Measurements from ENCODE around the gene SLC22A8. TPM values are rescaled to one million over a fixed set of nuclear protein-coding genes. Genes with fewer than 3 reads are reported as not detected.
"Not testable (repeated sequence)": the region's sequence is repeated elsewhere in the genome, so short reads cannot be mapped to it uniquely, and the experiment has no call there.

SLC22A8 gene
- total RNA-seq, 1 donor from 2014 or later, result not detected

DNA sequence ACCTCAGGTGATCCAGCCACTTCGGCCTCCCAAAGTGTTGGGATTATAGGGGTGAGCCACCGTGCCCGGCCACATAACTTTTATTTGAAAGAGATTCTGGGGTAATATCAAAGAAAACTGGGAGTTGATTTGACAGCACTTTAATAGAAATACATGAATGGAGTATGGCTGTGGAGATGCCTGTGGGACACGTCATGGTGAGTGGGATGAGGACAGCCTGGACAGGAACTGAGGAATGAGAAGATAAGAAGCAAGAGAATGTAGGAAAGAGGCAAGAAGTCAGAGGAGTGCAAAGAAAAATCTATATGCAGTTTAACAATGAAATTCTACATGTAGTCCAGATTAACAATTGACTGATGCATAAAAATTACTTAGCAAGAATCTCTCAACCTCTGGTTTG is 61.8 kb downstream of the SLC22A8 start:
- TF ChIP-seq, protein P1, sequence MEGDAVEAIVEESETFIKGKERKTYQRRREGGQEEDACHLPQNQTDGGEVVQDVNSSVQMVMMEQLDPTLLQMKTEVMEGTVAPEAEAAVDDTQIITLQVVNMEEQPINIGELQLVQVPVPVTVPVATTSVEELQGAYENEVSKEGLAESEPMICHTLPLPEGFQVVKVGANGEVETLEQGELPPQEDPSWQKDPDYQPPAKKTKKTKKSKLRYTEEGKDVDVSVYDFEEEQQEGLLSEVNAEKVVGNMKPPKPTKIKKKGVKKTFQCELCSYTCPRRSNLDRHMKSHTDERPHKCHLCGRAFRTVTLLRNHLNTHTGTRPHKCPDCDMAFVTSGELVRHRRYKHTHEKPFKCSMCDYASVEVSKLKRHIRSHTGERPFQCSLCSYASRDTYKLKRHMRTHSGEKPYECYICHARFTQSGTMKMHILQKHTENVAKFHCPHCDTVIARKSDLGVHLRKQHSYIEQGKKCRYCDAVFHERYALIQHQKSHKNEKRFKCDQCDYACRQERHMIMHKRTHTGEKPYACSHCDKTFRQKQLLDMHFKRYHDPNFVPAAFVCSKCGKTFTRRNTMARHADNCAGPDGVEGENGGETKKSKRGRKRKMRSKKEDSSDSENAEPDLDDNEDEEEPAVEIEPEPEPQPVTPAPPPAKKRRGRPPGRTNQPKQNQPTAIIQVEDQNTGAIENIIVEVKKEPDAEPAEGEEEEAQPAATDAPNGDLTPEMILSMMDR (IDR thresholded peaks at IDR 0.05; ENCODE audit: insufficient read depth, low read depth, low read length), result no peak
- TF ChIP-seq EZH2 (IDR thresholded peaks at IDR 0.05; ENCODE audit: insufficient read depth, low read length), result no peak
- Histone ChIP-seq H3K4me1 (ENCODE audit: insufficient read depth, low read length) (no peaks in the 10 kb centered on the region), H4K20me1 (ENCODE audit: insufficient read depth, low read length) (no peaks in the 10 kb centered on the region), H3K9ac (ENCODE audit: low read length) (no peak overlapping the region), H3K36me3 (ENCODE audit: insufficient read depth, low read length) (no peaks in the 10 kb centered on the region), H3K4me3 (ENCODE audit: insufficient read depth, low read depth, low read length) (no peak overlapping the region), H3K79me2 (ENCODE audit: insufficient read depth, low read length) (no peaks in the 10 kb centered on the region), H2AFZ (ENCODE audit: low read depth, low read length) (no peak overlapping the region), H3K27me3 (ENCODE audit: insufficient read depth, low read length) (no peaks in the 10 kb centered on the region), H3K27ac (ENCODE audit: low read depth, low read length) (no peak overlapping the region), H3K9me3 (ENCODE audit: insufficient read depth, low read depth, low read length) (no peaks in the 10 kb centered on the region), H3K4me2 (ENCODE audit: low read length) (no peak overlapping the region)
- Mint-ChIP-seq H3K4me1 (ENCODE audit: low read depth, unreplicated experiment) (peaks cover 6% of the 10 kb centered on the region), H3K4me3 (ENCODE audit: unreplicated experiment) (no peak overlapping the region), H3K27me3 (ENCODE audit: low read depth, unreplicated experiment) (peaks cover 4% of the 10 kb centered on the region), H3K36me3 (ENCODE audit: low read depth, unreplicated experiment) (no peaks in the 10 kb centered on the region), H3K9me3 (ENCODE audit: unreplicated experiment) (no peaks in the 10 kb centered on the region), H3K27ac (ENCODE audit: unreplicated experiment) (no peak overlapping the region)
- no peak for FAIRE-seq
- DNase-seq (ENCODE audit: low read depth), result peak; percentile 14

DNA sequence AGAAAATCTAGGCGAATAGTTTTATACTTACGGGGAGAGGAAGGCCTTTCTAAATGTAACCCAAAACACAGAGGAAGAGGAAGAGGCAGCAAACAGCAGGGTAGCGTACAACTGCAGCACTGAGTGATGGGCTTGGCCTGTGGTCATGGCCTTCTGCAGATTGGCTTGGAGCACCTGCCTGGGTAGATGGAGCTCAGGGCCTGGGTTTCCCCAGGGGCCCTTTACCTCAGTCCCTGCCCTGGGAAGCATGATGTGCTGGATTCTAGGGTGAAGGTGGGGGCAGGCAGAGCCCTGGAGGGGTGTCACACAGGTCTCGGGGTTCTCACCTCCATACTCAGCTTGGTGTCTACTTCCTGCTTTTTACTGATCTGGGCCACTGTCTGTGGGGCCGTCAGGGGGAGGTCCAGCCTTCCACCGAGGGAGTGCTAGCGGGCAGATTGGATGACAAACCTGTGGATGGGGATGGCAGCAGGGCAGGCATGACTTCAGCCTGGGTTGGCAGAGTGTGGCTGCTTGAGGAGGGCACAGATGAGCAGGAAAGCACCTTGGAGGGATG is 66.8 kb downstream of the SLC22A8 start:
- Histone ChIP-seq H3K27me3 (ENCODE audit: insufficient read depth, low read length) (no peaks in the 10 kb centered on the region), H3K27ac (ENCODE audit: low read depth, low read length) (no peak overlapping the region), H3K4me2 (ENCODE audit: low read length) (no peak overlapping the region), H3K9ac (ENCODE audit: low read length) (no peak overlapping the region), H3K79me2 (ENCODE audit: insufficient read depth, low read length) (no peaks in the 10 kb centered on the region), H4K20me1 (ENCODE audit: insufficient read depth, low read length) (no peaks in the 10 kb centered on the region), H2AFZ (ENCODE audit: low read depth, low read length) (no peak overlapping the region), H3K4me1 (ENCODE audit: insufficient read depth, low read length) (no peaks in the 10 kb centered on the region), H3K4me3 (ENCODE audit: insufficient read depth, low read depth, low read length) (no peak overlapping the region), H3K36me3 (ENCODE audit: insufficient read depth, low read length) (no peaks in the 10 kb centered on the region), H3K9me3 (ENCODE audit: insufficient read depth, low read depth, low read length) (no peaks in the 10 kb centered on the region)
- Mint-ChIP-seq H3K9me3 (ENCODE audit: unreplicated experiment) (peaks cover 5% of the 10 kb centered on the region), H3K4me1 (ENCODE audit: low read depth, unreplicated experiment) (no peaks in the 10 kb centered on the region), H3K4me3 (ENCODE audit: unreplicated experiment) (no peak overlapping the region), H3K27ac (ENCODE audit: unreplicated experiment) (no peak overlapping the region), H3K27me3 (ENCODE audit: low read depth, unreplicated experiment) (peaks cover 6% of the 10 kb centered on the region), H3K36me3 (ENCODE audit: low read depth, unreplicated experiment) (no peaks in the 10 kb centered on the region)
- TF ChIP-seq, protein P1 (IDR thresholded peaks at IDR 0.05; ENCODE audit: insufficient read depth, low read depth, low read length), result no peak
- no peak for TF ChIP-seq EZH2 (IDR thresholded peaks at IDR 0.05; ENCODE audit: insufficient read depth, low read length)
- FAIRE-seq (no peak), DNase-seq (ENCODE audit: low read depth) (no peak)

DNA sequence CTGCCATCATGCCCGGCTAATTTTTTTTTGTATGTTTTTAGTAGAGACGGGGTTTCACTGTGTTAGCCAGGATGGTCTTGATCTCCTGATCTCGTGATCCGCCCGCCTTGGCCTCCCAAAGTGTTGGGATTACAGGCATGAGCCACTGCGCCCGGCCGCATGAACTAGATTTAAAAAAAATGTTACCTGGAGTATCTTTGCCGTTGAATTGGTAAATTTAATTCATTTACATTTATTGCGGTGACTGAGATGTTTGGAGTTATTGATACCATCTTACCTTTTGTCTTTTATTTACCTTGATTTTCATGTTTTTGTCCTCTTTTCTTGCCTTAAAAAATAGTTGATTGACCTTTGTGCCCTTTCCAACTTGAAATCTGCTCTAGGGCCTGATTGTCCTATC is 70.1 kb downstream of the SLC22A8 start:
- H3K4me3 ChIP-seq (ENCODE audit: insufficient read depth, low read depth, low read length); H4K20me1 ChIP-seq (ENCODE audit: insufficient read depth, low read length); H3K9ac ChIP-seq (ENCODE audit: low read length); H3K27me3 Mint-ChIP-seq (ENCODE audit: low read depth, unreplicated experiment); H3K9me3 Mint-ChIP-seq (ENCODE audit: unreplicated experiment); H2AFZ ChIP-seq (ENCODE audit: low read depth, low read length); H3K4me3 Mint-ChIP-seq (ENCODE audit: unreplicated experiment); H3K4me2 ChIP-seq (ENCODE audit: low read length); H3K4me1 ChIP-seq (ENCODE audit: insufficient read depth, low read length); H3K9me3 ChIP-seq (ENCODE audit: insufficient read depth, low read depth, low read length); H3K27ac Mint-ChIP-seq (ENCODE audit: unreplicated experiment); H3K36me3 Mint-ChIP-seq (ENCODE audit: low read depth, unreplicated experiment); H3K4me1 Mint-ChIP-seq (ENCODE audit: low read depth, unreplicated experiment); H3K79me2 ChIP-seq (ENCODE audit: insufficient read depth, low read length); FAIRE-seq; DNase-seq (ENCODE audit: low read depth); H3K27me3 ChIP-seq (ENCODE audit: insufficient read depth, low read length); H3K36me3 ChIP-seq (ENCODE audit: insufficient read depth, low read length); H3K27ac ChIP-seq (ENCODE audit: low read depth, low read length): not testable (repeated sequence)

Other genes with a start within 250 kb of the SLC22A8 start
- gene TAF6L, start 244.4 kb downstream of the SLC22A8 start, total RNA-seq, result 14.7 and 15.1 TPM in 2 replicates
- 51.3 and 57.5 TPM in 2 replicates for gene TMEM179B, start 228.4 kb downstream of the SLC22A8 start, total RNA-seq
- gene TMEM223, start 223.8 kb downstream of the SLC22A8 start, total RNA-seq, result 7.8 and 11.3 TPM in 2 replicates
- gene NXF1, start 210.4 kb downstream of the SLC22A8 start, total RNA-seq, result 51.4 and 55.9 TPM in 2 replicates
- 44.2 and 45.7 TPM in 2 replicates for gene STX5, start 183.8 kb downstream of the SLC22A8 start, total RNA-seq
- gene TEX54, start 183.0 kb downstream of the SLC22A8 start, total RNA-seq, result not detected in 2 replicates
- 46.8 and 53.5 TPM in 2 replicates for gene WDR74, start 176.3 kb downstream of the SLC22A8 start, total RNA-seq
- gene SLC3A2, start 134.9 kb downstream of the SLC22A8 start, total RNA-seq, result 588 and 592 TPM in 2 replicates
- gene CHRM1, start 94.5 kb downstream of the SLC22A8 start, total RNA-seq, result not detected in 2 replicates
- gene SLC22A6, start 30.9 kb downstream of the SLC22A8 start, total RNA-seq, result not detected in 2 replicates
- not detected in 2 replicates for gene SLC22A24, start 128.4 kb upstream of the SLC22A8 start, total RNA-seq
- gene SLC22A25, start 227.8 kb upstream of the SLC22A8 start, total RNA-seq, result not detected in 2 replicates

Measured in astrocyte (in vitro differentiated cells and primary cell).